Fibroblast of skin of left quadriceps (primary cell): ENCODE results near the gene PLEKHN1.

Experiments
- DNase-seq, 2 experiments: peaks; one replicate each; pipeline ENCODE4 v3.0.0-alpha.2; 2013; ENCODE audit warnings: low read depth in 2 of 2

The PLEKHN1 gene

GRCh38 chr1:929712-930632 lies 36.3 kb upstream of the PLEKHN1 start:
- no peak for DNase-seq

- DNase-seq, result no peak
Observed at GRCh38 chr1:930633-931138, 35.6 kb upstream of the PLEKHN1 start.

GRCh38 chr1:931380-932172 lies 34.7 kb upstream of the PLEKHN1 start:
- DNase-seq, result no peak

GRCh38 chr1:932173-932510 lies 34.1 kb upstream of the PLEKHN1 start:
- DNase-seq, result no peak

GRCh38 chr1:932776-933602 lies 33.3 kb upstream of the PLEKHN1 start:
- DNase-seq, result no peak

GRCh38 chr1:933603-933940 lies 32.7 kb upstream of the PLEKHN1 start:
- no peak for DNase-seq

GRCh38 chr1:934991-935750 lies 31.1 kb upstream of the PLEKHN1 start:
- DNase-seq, result no peak

- DNase-seq, result no peak
Observed at GRCh38 chr1:935751-936231, 30.5 kb upstream of the PLEKHN1 start.

- no peak for DNase-seq
Observed at GRCh38 chr1:936348-937264, 29.7 kb upstream of the PLEKHN1 start.

- no peak for DNase-seq
Observed at GRCh38 chr1:937521-937920, 28.8 kb upstream of the PLEKHN1 start.

- no peak for DNase-seq
Observed at GRCh38 chr1:938088-938683, 28.1 kb upstream of the PLEKHN1 start.

GRCh38 chr1:938711-939489 lies 27.4 kb upstream of the PLEKHN1 start:
- DNase-seq, result no peak

GRCh38 chr1:939511-940106 lies 26.7 kb upstream of the PLEKHN1 start:
- DNase-seq, result no peak

GRCh38 chr1:940107-941014 lies 25.9 kb upstream of the PLEKHN1 start:
- DNase-seq, result peak; percentile 72 to 77

- DNase-seq, result no peak
Observed at GRCh38 chr1:941015-941587, 25.2 kb upstream of the PLEKHN1 start.

- peak; percentile 71 to 72 for DNase-seq
Observed at GRCh38 chr1:941588-942383, 24.5 kb upstream of the PLEKHN1 start.
